DND-41 (cell line): Measurements from ENCODE around the gene SUPT3H.

Experiments used
- ATAC-seq: fragments of 200-7000 bp; cut with Tn5 transposase; 3 replicates; pipeline ENCODE4 v1.9.1; 2021; ENCODE audit warnings: low read depth; ENCODE audit not compliant: insufficient read depth
- DNase-seq: peaks from one replicate; pipeline ENCODE4 v3.0.0-alpha.2; 2020
- H2AFZ ChIP-seq: 2 replicates; pipeline ENCODE4 v1.6.0; 2012; ENCODE audit warnings: low read depth, low read length
- H3K27ac ChIP-seq: 2 replicates; pipeline ENCODE4 v1.5.1; 2012; ENCODE audit warnings: low read length, inconsistent platforms
- H3K27me3 ChIP-seq: fragments of 200-600 bp; sonication (generic); 2 replicates; pipeline ENCODE4 v1.6.0; 2012; ENCODE audit warnings: low read length, mild to moderate bottlenecking, inconsistent platforms; ENCODE audit not compliant: insufficient read depth, poor library complexity
- H3K36me3 ChIP-seq: 2 replicates; pipeline ENCODE4 v1.5.1; 2012; ENCODE audit warnings: low read length, inconsistent platforms; ENCODE audit not compliant: insufficient read depth
- H3K4me1 ChIP-seq: 2 replicates; pipeline ENCODE4 v1.5.1; 2012; ENCODE audit warnings: mild to moderate bottlenecking, low read length; ENCODE audit not compliant: insufficient read depth
- H3K4me2 ChIP-seq: 2 replicates; pipeline ENCODE4 v1.6.0; 2012; ENCODE audit warnings: mild to moderate bottlenecking, moderate library complexity, low read length, inconsistent platforms; ENCODE audit not compliant: insufficient read depth
- H3K4me3 ChIP-seq, 2 experiments: fragments of 200-600 bp in 1 of 2; shearing (Covaris generic) in 1 of 2; 2 replicates each; pipeline ENCODE4 v1.5.1; 2012 to 2016; ENCODE audit warnings: inconsistent platforms in 2 of 2, low read length in 2 of 2, mild to moderate bottlenecking in 2 of 2, low read depth in 1 of 2, moderate library complexity in 1 of 2
- H3K79me2 ChIP-seq: 2 replicates; pipeline ENCODE4 v1.6.0; 2012; ENCODE audit warnings: low read length, inconsistent platforms; ENCODE audit not compliant: insufficient read depth
- H3K9ac ChIP-seq: 2 replicates; pipeline ENCODE4 v1.6.0; 2012; ENCODE audit warnings: low read depth, mild to moderate bottlenecking, inconsistent platforms, low read length, moderate library complexity
- H3K9me3 ChIP-seq: 2 replicates; pipeline ENCODE4 v1.5.1; 2012; ENCODE audit warnings: low read length, moderate library complexity, mild to moderate bottlenecking, inconsistent platforms; ENCODE audit not compliant: insufficient read depth, severe bottlenecking
- H4K20me1 ChIP-seq: 2 replicates; pipeline ENCODE4 v1.6.0; 2012; ENCODE audit warnings: low read length; ENCODE audit not compliant: insufficient read depth
- CTCF ChIP-seq: IDR thresholded peaks from 2 replicates; pipeline ENCODE4 v1.5.1; 2012; ENCODE audit warnings: borderline replicate concordance, low read length, moderate library complexity, mild to moderate bottlenecking; ENCODE audit not compliant: poor library complexity, severe bottlenecking; ENCODE audit errors: extremely low read depth
- EZH2 ChIP-seq: IDR thresholded peaks from 3 replicates; pipeline ENCODE4 v1.6.1; 2012; ENCODE audit warnings: borderline replicate concordance, low read depth, mild to moderate bottlenecking, moderate library complexity, low read length, inconsistent platforms; ENCODE audit not compliant: severe bottlenecking

The SUPT3H gene

GRCh38 chr6:45377554-45378333 is at the start of gene SUPT3H:
SUPT3H (minus strand) TSS chr6:45377934.
- Histone ChIP-seq H3K27ac (peak within 1 kb of the TSS; percentile 97), H3K9ac (peak within 1 kb of the TSS; percentile 98), H3K4me1 (peaks cover 29% of the 10 kb centered on the region), H3K27me3 (no peaks in the 10 kb centered on the region), H3K79me2 (peaks cover 46% of the 10 kb centered on the region), H3K9me3 (no peaks in the 10 kb centered on the region), H3K4me3 (peak within 1 kb of the TSS; percentile 69 to 88), H3K4me2 (peak within 1 kb of the TSS; percentile 84), H4K20me1 (no peaks in the 10 kb centered on the region), H2AFZ (peak within 1 kb of the TSS; percentile 92), H3K36me3 (no peaks in the 10 kb centered on the region)
- ATAC-seq = peak; percentile 85
- TF ChIP-seq EZH2 (no peak), CTCF (peak; percentile 20)
- peak; percentile 94 for DNase-seq

GRCh38 chr6:45426251-45426650 is 48.5 kb upstream of the SUPT3H start:
- Histone ChIP-seq H3K4me1 (peaks cover 69% of the 10 kb centered on the region), H3K36me3 (peaks cover 5% of the 10 kb centered on the region; the same call in 1 of the 2 replicates), H3K9ac (no peak overlapping the region), H2AFZ (no peak overlapping the region), H3K79me2 (peaks cover 46% of the 10 kb centered on the region), H3K9me3 (no peaks in the 10 kb centered on the region), H3K4me3 (no peak overlapping the region), H3K4me2 (no peak overlapping the region), H3K27me3 (no peaks in the 10 kb centered on the region), H4K20me1 (no peaks in the 10 kb centered on the region), H3K27ac (peak overlapping the region; percentile 29; the same call in 1 of the 2 replicates)
- DNase-seq (no peak), ATAC-seq (no peak)
- TF ChIP-seq CTCF = no peak
- no peak for TF ChIP-seq EZH2

DNA sequence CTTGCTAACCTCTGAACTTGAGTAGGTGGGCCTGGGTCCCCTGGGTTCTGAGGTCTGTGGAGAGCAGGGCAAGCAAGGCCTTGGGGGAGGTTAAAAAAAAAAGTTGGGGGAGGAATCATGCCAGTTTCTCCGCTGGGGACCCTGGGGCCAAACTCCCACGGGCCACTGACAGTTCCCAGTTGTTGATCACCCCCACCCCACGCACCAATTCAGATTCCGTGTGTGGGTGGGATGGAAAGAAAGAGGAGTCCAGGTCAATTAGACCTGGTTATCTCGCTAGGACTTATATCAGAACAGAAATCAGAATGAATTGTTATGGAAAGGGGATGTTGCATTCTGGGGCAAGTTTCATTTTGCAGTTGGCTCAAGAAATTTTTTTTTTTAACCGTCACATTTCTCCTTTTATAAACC is 46.7 kb upstream of the SUPT3H start:
- TF ChIP-seq EZH2 = no peak
- no peak for TF ChIP-seq CTCF
- H2AFZ ChIP-seq = no peak overlapping the region
- H4K20me1 ChIP-seq = no peaks in the 10 kb centered on the region
- peak overlapping the region; percentile 69 for H3K9ac ChIP-seq
- ATAC-seq = no peak
- peaks cover 72% of the 10 kb centered on the region for H3K4me1 ChIP-seq
- DNase-seq = no peak
- peaks cover 47% of the 10 kb centered on the region for H3K79me2 ChIP-seq
- peak overlapping the region; percentile 65 for H3K4me2 ChIP-seq
- peak overlapping the region in 1 of 2 experiments; percentile 69; a peak in 2 of 4 replicates for H3K4me3 ChIP-seq
- H3K27ac ChIP-seq = peak overlapping the region; percentile 57
- H3K36me3 ChIP-seq = peaks cover 3% of the 10 kb centered on the region; the same call in 1 of the 2 replicates
- no peaks in the 10 kb centered on the region for H3K9me3 ChIP-seq
- H3K27me3 ChIP-seq = no peaks in the 10 kb centered on the region
